ENCODE data around the gene CD300LB. TPM values are rescaled to one million over a fixed set of nuclear protein-coding genes. Genes with fewer than 3 reads are reported as not detected.

The CD300LB gene
- total and polyA plus RNA-seq, 10 of the 15 experiments (the other 5 are each of a cell fraction or from before 2014, with no cell fraction given) = 0.08 to 0.57 (median 0.25) TPM; not detected in 4

DNA sequence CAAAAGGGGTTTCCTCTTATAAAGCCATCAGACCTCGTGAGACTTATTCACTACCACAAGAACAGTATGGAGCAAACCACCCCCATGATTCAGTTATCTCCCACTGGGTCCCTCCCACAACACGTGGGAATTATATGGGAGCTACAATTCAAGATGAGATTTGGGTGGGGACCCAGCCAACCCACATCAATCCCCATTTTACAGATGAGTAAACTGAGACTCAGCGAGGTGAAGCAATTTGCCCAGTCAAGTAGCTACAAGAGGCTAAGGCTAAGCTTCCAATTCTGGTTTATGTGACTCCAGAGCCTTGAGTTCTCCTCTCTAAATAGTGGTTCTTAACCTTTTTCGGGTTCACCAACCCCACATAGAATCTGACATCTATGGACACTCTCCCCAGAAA, 56.1 kb downstream of the CD300LB start:
- ChIA-PET CTCF (interaction anchor here (0.9 to 1.4 kb wide), 3 partner anchors 37 to 107 kb away, joined by 3 read pairs; no protein-coding TSS in a partner anchor), SMC1A (ENCODE audit: uncharacterized antibody, unreplicated experiment) (interaction anchor here (1.3 to 1.4 kb wide), 2 partner anchors 11 to 18 kb away, joined by 3 read pairs; no protein-coding TSS in a partner anchor), RAD21 (ENCODE audit: unreplicated experiment) (interaction anchor here (0.9 kb wide), 1 partner anchor 15 kb away, joined by 3 read pairs; no protein-coding TSS in a partner anchor), POLR2A (interaction anchor here (1.3 kb wide), 1 partner anchor 14 kb away, joined by 3 read pairs; no protein-coding TSS in a partner anchor)
- Histone ChIP-seq H2AFZ (ENCODE audit: control insufficient read depth, low read depth, low read length) (no peak overlapping the region), H3K27ac (ENCODE audit: control insufficient read depth, insufficient read depth) (no peak overlapping the region), H4K20me1 (ENCODE audit: control insufficient read depth, insufficient read depth) (peaks cover 6% of the 10 kb centered on the region; the same call in 1 of the 2 replicates), H3K36me3 (ENCODE audit: control insufficient read depth in 2 of 2, insufficient read depth in 2 of 2, low read length in 1 of 2) (peaks cover 29 to 33% of the 10 kb centered on the region in 2 experiments), H3K4me3 (no peak overlapping the region), H3K27me3 (replicated peaks in 1 of 2; ENCODE audit: control insufficient read depth in 2 of 2, insufficient read depth in 2 of 2, low read length in 1 of 2) (no peaks in the 10 kb centered on the region), H3K4me1 (ENCODE audit: control insufficient read depth, insufficient read depth, low read length) (peaks cover 20% of the 10 kb centered on the region), H3K9ac (ENCODE audit: control insufficient read depth, insufficient read depth, low read length) (no peak overlapping the region), H3K79me2 (ENCODE audit: control insufficient read depth, insufficient read depth, low read length) (peaks cover 52% of the 10 kb centered on the region), H3K4me2 (ENCODE audit: control insufficient read depth, insufficient read depth) (no peak overlapping the region), H3K9me3 (replicated peaks; ENCODE audit: control insufficient read depth, insufficient read depth, low read length) (peaks cover 6% of the 10 kb centered on the region; the same call in 2 of the 3 replicates)
- intact Hi-C loops (cut with micrococcal nuclease; ENCODE audit: unreplicated experiment) (no loop called here), in situ Hi-C loops (cut with MboI) (no loop called here)
- ATAC-seq (no peak), DNase-seq (ENCODE audit: low read depth, low spot score) (no peak), FAIRE-seq (no peak)
- no peak for TF ChIP-seq BRCA1 (IDR thresholded peaks at IDR 0.05; ENCODE audit: low read depth, low read length)
- TF ChIP-seq SUPT20H (IDR thresholded peaks at IDR 0.05; ENCODE audit: borderline replicate concordance, control insufficient read depth, low read depth, low read length) = no peak
- TF ChIP-seq KLF5 (IDR thresholded peaks at IDR 0.05; ENCODE audit: partially characterized antibody) = no peak
- TF ChIP-seq ZNF24 (IDR thresholded peaks at IDR 0.05) = no peak
- no peak for TF ChIP-seq NFXL1 (IDR thresholded peaks at IDR 0.05; ENCODE audit: borderline replicate concordance)
- no peak for TF ChIP-seq IRF4 (IDR thresholded peaks at IDR 0.05; ENCODE audit: low read depth, low read length)
- no peak for TF ChIP-seq EP300 (IDR thresholded peaks at IDR 0.05; ENCODE audit: borderline replicate concordance in 1 of 2, control insufficient read depth in 1 of 2, low read depth in 2 of 2, low read length in 2 of 2)
- no peak for TF ChIP-seq ESRRA (IDR thresholded peaks at IDR 0.05; ENCODE audit: low read length)
- no peak for TF ChIP-seq NRF1 (conservative IDR thresholded peaks at IDR 0.05; ENCODE audit: low read depth, low read length)
- no peak for TF ChIP-seq PKNOX1 (IDR thresholded peaks at IDR 0.05)
- no peak for TF ChIP-seq NBN (IDR thresholded peaks at IDR 0.05)
- TF ChIP-seq ZNF384 (IDR thresholded peaks at IDR 0.05; ENCODE audit: borderline replicate concordance, low read depth, low read length) = no peak
- no peak for TF ChIP-seq SMAD1 (IDR thresholded peaks at IDR 0.05; ENCODE audit: low read depth, partially characterized antibody)
- TF ChIP-seq FOXM1 (IDR thresholded peaks at IDR 0.05; ENCODE audit: low read depth, low read length) = no peak
- BruUV-seq (replicated peaks) = no TSS peak
- 50% methylated on average over 4 of the region's 4 CpGs for WGBS (ENCODE audit: insufficient coverage, insufficient replicate concordance, low lambda C conversion rate, missing lambda C conversion rate)

Measured in GM12878 (cell line).